Suprapubic skin (tissue), 4 donors: ENCODE results near the gene HNRNPM.

ENCODE experiments used
- POLR2A ChIP-seq, 2 donors: fragments of 450-650 bp; IDR thresholded peaks; one replicate each; pipeline ENCODE4 v1.6.1; 2017; ENCODE audit warnings: antibody characterized with exemption in 2 of 2, mild to moderate bottlenecking in 2 of 2, moderate library complexity in 2 of 2
- POLR2AphosphoS5 ChIP-seq, 3 donors: sonication (generic); formaldehyde crosslinking; IDR thresholded peaks; one replicate each; pipeline ENCODE4 v1.6.1; 2017; ENCODE audit warnings: antibody characterized with exemption in 3 of 3
- TF ChIP-seq, protein P1 (sequence below), 2 donors: fragments of 200-600 bp in 1 of 2; fragments of 450-650 bp in 1 of 2; sonication (generic) in 1 of 2; IDR thresholded peaks; one replicate each; pipeline ENCODE4 v1.5.1; 2016 to 2019; ENCODE audit warnings: antibody characterized with exemption in 2 of 2, mild to moderate bottlenecking in 1 of 2, moderate library complexity in 1 of 2

DNA sequence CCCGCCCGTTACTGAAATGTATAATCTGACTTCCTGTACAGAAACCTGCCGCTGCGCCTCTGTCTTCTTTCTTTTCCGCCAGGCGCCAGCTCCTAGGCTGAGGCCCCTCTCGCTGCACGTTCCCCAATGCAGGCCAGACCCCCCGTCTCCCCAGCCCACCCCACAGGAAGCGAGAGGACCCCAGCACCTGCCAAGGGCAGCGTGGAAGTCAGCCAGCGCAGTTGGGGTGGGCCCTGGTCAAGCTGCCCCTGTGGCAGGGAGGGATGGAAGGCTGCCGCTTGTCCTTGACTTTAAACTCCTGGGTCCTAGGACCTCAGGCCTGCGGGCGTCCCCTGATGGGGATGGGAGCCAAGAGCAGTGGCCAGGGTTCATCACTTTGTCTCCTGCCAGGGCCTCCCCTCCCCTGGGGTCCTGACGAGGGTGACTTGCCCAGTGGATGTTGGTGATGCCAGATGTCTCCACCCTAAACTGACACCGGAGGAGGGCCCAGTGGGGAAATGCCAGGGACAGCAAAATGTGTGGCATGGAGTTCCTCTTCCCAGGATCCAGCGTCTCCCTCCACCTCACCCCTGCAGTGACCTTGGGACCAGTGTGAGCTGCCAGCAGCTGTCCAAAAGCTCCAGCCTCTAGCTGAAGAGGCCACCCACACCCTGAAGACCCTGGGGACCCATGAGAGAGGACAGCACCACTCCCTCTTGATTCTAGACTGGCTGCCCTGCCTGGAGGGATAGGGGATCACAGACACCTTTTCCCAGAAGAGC lies 40.2 kb upstream of the HNRNPM start:
- TF ChIP-seq, protein P1, sequence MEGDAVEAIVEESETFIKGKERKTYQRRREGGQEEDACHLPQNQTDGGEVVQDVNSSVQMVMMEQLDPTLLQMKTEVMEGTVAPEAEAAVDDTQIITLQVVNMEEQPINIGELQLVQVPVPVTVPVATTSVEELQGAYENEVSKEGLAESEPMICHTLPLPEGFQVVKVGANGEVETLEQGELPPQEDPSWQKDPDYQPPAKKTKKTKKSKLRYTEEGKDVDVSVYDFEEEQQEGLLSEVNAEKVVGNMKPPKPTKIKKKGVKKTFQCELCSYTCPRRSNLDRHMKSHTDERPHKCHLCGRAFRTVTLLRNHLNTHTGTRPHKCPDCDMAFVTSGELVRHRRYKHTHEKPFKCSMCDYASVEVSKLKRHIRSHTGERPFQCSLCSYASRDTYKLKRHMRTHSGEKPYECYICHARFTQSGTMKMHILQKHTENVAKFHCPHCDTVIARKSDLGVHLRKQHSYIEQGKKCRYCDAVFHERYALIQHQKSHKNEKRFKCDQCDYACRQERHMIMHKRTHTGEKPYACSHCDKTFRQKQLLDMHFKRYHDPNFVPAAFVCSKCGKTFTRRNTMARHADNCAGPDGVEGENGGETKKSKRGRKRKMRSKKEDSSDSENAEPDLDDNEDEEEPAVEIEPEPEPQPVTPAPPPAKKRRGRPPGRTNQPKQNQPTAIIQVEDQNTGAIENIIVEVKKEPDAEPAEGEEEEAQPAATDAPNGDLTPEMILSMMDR (IDR thresholded peaks at IDR 0.05), result no peak
- no peak for TF ChIP-seq POLR2AphosphoS5 (IDR thresholded peaks at IDR 0.05)
- TF ChIP-seq POLR2A (IDR thresholded peaks at IDR 0.05), result no peak
